Stomach (tissue), 4 donors: ENCODE data around the gene PPP2R5C.

Experiments
- CTCF ChIP-seq, 7 experiments: fragments of 450-650 bp in 4 of 7; fragments of 200-600 bp in 3 of 7; sonication (generic) in 3 of 7; IDR thresholded peaks; one replicate each; pipeline ENCODE4 v1.5.1; 2016 to 2019; ENCODE audit warnings: antibody characterized with exemption in 7 of 7, control low read depth in 2 of 7, mild to moderate bottlenecking in 1 of 7
- EP300 ChIP-seq: sonication (generic); formaldehyde crosslinking; IDR thresholded peaks from one replicate; pipeline ENCODE4 v1.6.1; 2017; ENCODE audit warnings: antibody characterized with exemption
- POLR2A ChIP-seq, 4 donors: fragments of 450-650 bp; IDR thresholded peaks; one replicate each; pipeline ENCODE4 v1.6.1; 2016; ENCODE audit warnings: antibody characterized with exemption in 4 of 4, control low read depth in 2 of 4, mild to moderate bottlenecking in 1 of 4, moderate library complexity in 1 of 4
- POLR2AphosphoS5 ChIP-seq, 3 donors: sonication (generic); formaldehyde crosslinking; IDR thresholded peaks; one replicate each; pipeline ENCODE4 v1.6.1; 2016; ENCODE audit warnings: antibody characterized with exemption in 3 of 3

GRCh38 chr14:101962503-101962874 lies 201.0 kb downstream of the PPP2R5C start:
- TF ChIP-seq CTCF (IDR thresholded peaks at IDR 0.05): no peak
- TF ChIP-seq EP300: no peak
- TF ChIP-seq POLR2AphosphoS5 (IDR thresholded peaks at IDR 0.05): no peak
- TF ChIP-seq POLR2A (IDR thresholded peaks at IDR 0.05): no peak
